HepG2 (cell line): ENCODE measurements around the gene CMKLR1. TPM values are rescaled to one million over a fixed set of nuclear protein-coding genes. Genes with fewer than 3 reads are reported as not detected.

Source experiments
- ATAC-seq: fragments of 200-7000 bp; cut with Tn5 transposase; 3 replicates; pipeline ENCODE4 v1.9.1; 2020; ENCODE audit warnings: mild to moderate bottlenecking, moderate library complexity
- BruUV-seq: library from RNA; stranded (reverse); fragments of 400-500 nt; replicated peaks from 2 replicates; lab custom pipeline; 2021; lab: Mats Ljungman, UMichigan
- CTCF ChIA-PET: fragments of 300-600 bp; formaldehyde crosslinking; extraction: SDS; loops from one replicate; lab custom pipeline; 2021; ENCODE audit warnings: low total read pairs, inconsistent platforms, low intra/inter-chr PET ratio; lab: Yijun Ruan, JAX
- POLR2A ChIA-PET: fragments of 350-600 bp; sonication (Branson Sonifier 250); formaldehyde crosslinking; loops from one replicate; lab custom pipeline; 2020; ENCODE audit warnings: antibody characterized with exemption, inconsistent platforms; lab: Yijun Ruan, JAX
- DNase-seq: peaks from one replicate; pipeline ENCODE4 v3.0.0-alpha.2; 2015; ENCODE audit warnings: low spot score
- FAIRE-seq: peaks from 3 replicates; lab custom pipeline; 2011; peaks lifted over from hg19 to GRCh38; lab: Jason Lieb, UNC
- H2AFZ ChIP-seq: one replicate; pipeline ENCODE4 v1.6.1; 2011; ENCODE audit warnings: low read length, inconsistent platforms
- H3K27ac ChIP-seq: fragments of 300-600 bp; 3 replicates; pipeline ENCODE4 v1.8.0; 2011; ENCODE audit warnings: mixed run types, mild to moderate bottlenecking, mixed read lengths, low read length, inconsistent platforms; ENCODE audit not compliant: insufficient read depth; ENCODE audit errors: extremely low read length
- H3K27me3 ChIP-seq, 2 experiments: fragments of 200-600 bp in 1 of 2; 2 replicates in 1 of 2; 3 replicates in 1 of 2; pipeline versions ENCODE4 v1.6.0 to v1.8.0; 2011; ENCODE audit warnings: low read length in 2 of 2, mild to moderate bottlenecking in 2 of 2, moderate library complexity in 2 of 2, inconsistent platforms in 1 of 2; ENCODE audit not compliant: insufficient read depth in 2 of 2, control insufficient read depth in 1 of 2
- H3K36me3 ChIP-seq, 2 experiments: fragments of 200-600 bp in 1 of 2; replicated peaks in 1 of 2; 2 replicates in 1 of 2; 3 replicates in 1 of 2; pipeline versions ENCODE4 v1.5.1 to v1.8.0; 2011; ENCODE audit warnings: low read length in 2 of 2, inconsistent platforms in 1 of 2; ENCODE audit not compliant: insufficient read depth in 2 of 2, control insufficient read depth in 1 of 2
- H3K4me1 ChIP-seq: 2 replicates; pipeline ENCODE4 v1.5.1; 2012; ENCODE audit warnings: low read length, inconsistent platforms; ENCODE audit not compliant: insufficient read depth
- H3K4me2 ChIP-seq: 2 replicates; pipeline ENCODE4 v1.6.0; 2011; ENCODE audit warnings: low read depth, low read length, inconsistent platforms
- H3K4me3 ChIP-seq, 3 experiments: fragments of 200-600 bp in 1 of 3; sonication (generic), shearing (Covaris generic) in 1 of 3; replicated peaks in 1 of 3; 2 replicates each; pipeline ENCODE4 v1.5.1; 2011 to 2016; ENCODE audit warnings: low read length in 3 of 3, inconsistent platforms in 2 of 3, low read depth in 2 of 3, mild to moderate bottlenecking in 2 of 3, control low read depth in 1 of 3, mixed read lengths in 1 of 3; ENCODE audit not compliant: insufficient read depth in 1 of 3
- H3K79me2 ChIP-seq: one replicate; pipeline ENCODE4 v1.6.1; 2011; ENCODE audit warnings: low read length, inconsistent platforms; ENCODE audit not compliant: insufficient read depth
- H3K9ac ChIP-seq: 2 replicates; pipeline ENCODE4 v1.6.0; 2011; ENCODE audit warnings: mild to moderate bottlenecking, low read depth, low read length, inconsistent platforms; ENCODE audit not compliant: insufficient read depth
- H3K9me3 ChIP-seq: 2 replicates; pipeline ENCODE4 v1.5.1; 2012; ENCODE audit warnings: mild to moderate bottlenecking, low read length
- H4K20me1 ChIP-seq: 2 replicates; pipeline ENCODE4 v1.6.0; 2011; ENCODE audit warnings: inconsistent platforms, mild to moderate bottlenecking, low read length, moderate library complexity; ENCODE audit not compliant: insufficient read depth
- CCAR2 ChIP-seq: fragments of 200-400 bp; formaldehyde crosslinking; optimal IDR thresholded peaks from 2 replicates; pipeline ENCODE3; 2018; ENCODE audit warnings: low read depth, mild to moderate bottlenecking, low read length, moderate library complexity
- HNF4G ChIP-seq, 2 experiments: sonication (generic) in 1 of 2; formaldehyde crosslinking in 1 of 2; IDR thresholded peaks; 2 replicates each; pipeline versions ENCODE4 v1.4.0 to v1.6.1; 2011 to 2020; ENCODE audit warnings: borderline replicate concordance in 2 of 2, low read depth in 2 of 2, mild to moderate bottlenecking in 2 of 2, low read length in 1 of 2, missing genetic modification reagents in 1 of 2, moderate library complexity in 1 of 2
- MBD4 ChIP-seq: IDR thresholded peaks from 2 replicates; pipeline ENCODE4 v1.6.1; 2012; ENCODE audit warnings: low read length, inconsistent platforms, borderline replicate concordance
- MIER2 ChIP-seq: IDR thresholded peaks from 2 replicates; pipeline ENCODE4 v1.6.1; 2016; ENCODE audit warnings: missing biosample characterization, missing genetic modification reagents
- ZBTB42 ChIP-seq: sonication (generic); formaldehyde crosslinking; IDR thresholded peaks from 2 replicates; pipeline ENCODE4 v1.5.0; 2020; ENCODE audit warnings: mild to moderate bottlenecking, missing genetic modification reagents
- ZNF230 ChIP-seq: sonication (generic); formaldehyde crosslinking; IDR thresholded peaks from 2 replicates; pipeline ENCODE4 v1.4.0; 2020; ENCODE audit warnings: mild to moderate bottlenecking, missing genetic modification reagents
- ZNF326 ChIP-seq: sonication (generic); formaldehyde crosslinking; IDR thresholded peaks from 2 replicates; pipeline ENCODE4 v1.4.0; 2020; ENCODE audit warnings: missing genetic modification reagents, borderline replicate concordance
- ZNF44 ChIP-seq: sonication (generic); formaldehyde crosslinking; IDR thresholded peaks from 2 replicates; pipeline ENCODE4 v1.5.1; 2020; ENCODE audit warnings: mild to moderate bottlenecking, missing genetic modification reagents
- ZNF7 ChIP-seq: IDR thresholded peaks from 2 replicates; pipeline ENCODE4 v1.6.1; 2016; ENCODE audit warnings: missing biosample characterization, missing genetic modification reagents
- ZNF737 ChIP-seq: sonication (generic); formaldehyde crosslinking; IDR thresholded peaks from 2 replicates; pipeline ENCODE4 v1.5.0; 2020; ENCODE audit warnings: missing genetic modification reagents, mild to moderate bottlenecking, borderline replicate concordance
- ZNF776 ChIP-seq: sonication (generic); formaldehyde crosslinking; IDR thresholded peaks from 2 replicates; pipeline ENCODE4 v1.4.0; 2020; ENCODE audit warnings: mild to moderate bottlenecking, missing genetic modification reagents
- WGBS: methylation state at CpG from one replicate; pipeline ENCODE4 v1.1.6; 2017; ENCODE audit warnings: low lambda C conversion rate; 5-methylcytosine and 5-hydroxymethylcytosine counted together
- in situ Hi-C: cut with HindIII; loops from 2 replicates; pipeline ENCODE4 v1.10.0; 2017; ENCODE audit warnings: low pct_unique_long_range_greater_than_20kb; ENCODE audit not compliant: extremely low pct_ligation_motif_present
- intact Hi-C: fragments of 100-400 bp; cut with micrococcal nuclease; formaldehyde crosslinking; loops from one replicate; pipeline ENCODE4 v1.10.0; 2022; ENCODE audit not compliant: unreplicated experiment
- polyA plus RNA-seq, 8 experiments: library from polyadenylated mRNA; depleted of rRNA in 3 of 8; stranded (reverse) in 7 of 8; unstranded in 1 of 8; fragments of >200 nt; fragmentation: Illumina TruSeq in 4 of 8; extraction: Trizol in 4 of 8; gene quantifications; 2 replicates each; pipeline versions ENCODE4 v1.2.1 to v1.2.3, GENCODE V29; 2011 to 2016; ENCODE audit warnings: low read depth in 4 of 8, missing spikeins in 1 of 8, mixed read lengths in 1 of 8; ENCODE audit not compliant: insufficient read depth in 1 of 8
- total RNA-seq, 5 experiments: library from RNA; depleted of rRNA; stranded (reverse); fragments of >200 nt; fragmentation: Illumina TruSeq; extraction: Trizol; gene quantifications; 2 replicates each; pipeline ENCODE4 v1.2.3, GENCODE V29; 2016; ENCODE audit warnings: low read depth in 1 of 5
- TF ChIP-seq, protein P1 (sequence below): IDR thresholded peaks from 2 replicates; pipeline ENCODE4 v1.6.1; 2018; ENCODE audit warnings: missing genetic modification reagents
- TF ChIP-seq, protein P2 (sequence below): sonication (generic); formaldehyde crosslinking; IDR thresholded peaks from 2 replicates; pipeline ENCODE4 v1.4.0; 2020; ENCODE audit warnings: missing genetic modification reagents
- TF ChIP-seq, protein P3 (sequence below): sonication (generic); formaldehyde crosslinking; IDR thresholded peaks from 2 replicates; pipeline ENCODE4 v1.9.0; 2021; ENCODE audit warnings: missing genetic modification reagents, borderline replicate concordance
- TF ChIP-seq, protein P4 (sequence below): sonication (generic); formaldehyde crosslinking; IDR thresholded peaks from 2 replicates; pipeline ENCODE4 v1.5.0; 2020; ENCODE audit warnings: mild to moderate bottlenecking, missing genetic modification reagents

CMKLR1 gene
- total and polyA plus RNA-seq, 2 of the 13 experiments (the other 11 are each of a cell fraction or from before 2014, with no cell fraction given): not detected

DNA sequence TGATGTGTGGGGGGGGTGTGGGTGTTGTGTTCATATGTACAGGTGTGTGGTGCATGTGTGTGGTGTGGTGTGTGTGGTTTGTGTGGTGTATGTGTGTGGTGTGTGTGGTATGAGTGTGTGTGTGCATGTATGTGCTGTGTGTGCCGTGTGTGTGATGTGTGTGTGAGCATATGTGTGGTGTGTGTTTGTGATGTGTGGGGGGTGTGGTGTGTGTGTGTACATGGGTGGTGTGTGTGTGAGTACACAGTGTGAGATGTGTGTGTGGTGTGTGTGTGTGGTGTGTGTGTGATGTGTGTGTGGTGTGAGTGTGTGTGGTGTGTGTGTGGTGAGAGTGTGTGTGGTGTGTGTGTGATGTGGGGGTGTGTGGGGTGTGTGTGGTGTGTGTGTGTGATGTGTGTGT, 24.5 kb upstream of the CMKLR1 start:
- no peaks in the 10 kb centered on the region for H3K79me2 ChIP-seq
- no peaks in the 10 kb centered on the region for H3K9me3 ChIP-seq
- no peaks in the 10 kb centered on the region for H3K4me1 ChIP-seq
- H3K4me2 ChIP-seq: no peak overlapping the region
- in situ Hi-C loops: no loop called here
- H3K4me3 ChIP-seq: no peak overlapping the region
- BruUV-seq: no TSS peak
- H3K27me3 ChIP-seq: peaks cover 0 to 10% of the 10 kb centered on the region in 2 experiments; a peak in 1 of 5 replicates
- intact Hi-C loops: no loop called here
- DNase-seq (no peak), ATAC-seq (no peak), FAIRE-seq (peak; percentile 54)
- no peak overlapping the region for H3K27ac ChIP-seq
- H3K9ac ChIP-seq: no peak overlapping the region
- no peaks in the 10 kb centered on the region for H3K36me3 ChIP-seq
- ChIA-PET POLR2A (no interaction called here), CTCF (no interaction called here)
- WGBS: 0% methylated on average over 1 of the region's 1 CpG
- no peak overlapping the region for H2AFZ ChIP-seq
- H4K20me1 ChIP-seq: no peaks in the 10 kb centered on the region
- TF ChIP-seq ZNF326 (no peak), MIER2 (no peak), ZBTB42 (CRISPR knock-in tag) (no peak), HNF4G (IDR thresholded peaks at IDR 0.05; ENCODE audit: borderline replicate concordance, low read depth, low read length) (no peak), HNF4G (CRISPR knock-in tag; IDR thresholded peaks at IDR 0.05; ENCODE audit: borderline replicate concordance, low read depth) (no peak), CCAR2 (no peak), ZNF7 (CRISPR knock-in tag) (no peak), ZNF44 (no peak), ZNF737 (no peak), ZNF776 (CRISPR knock-in tag) (no peak), MBD4 (no peak), ZNF230 (no peak)
- TF ChIP-seq, protein P1, sequence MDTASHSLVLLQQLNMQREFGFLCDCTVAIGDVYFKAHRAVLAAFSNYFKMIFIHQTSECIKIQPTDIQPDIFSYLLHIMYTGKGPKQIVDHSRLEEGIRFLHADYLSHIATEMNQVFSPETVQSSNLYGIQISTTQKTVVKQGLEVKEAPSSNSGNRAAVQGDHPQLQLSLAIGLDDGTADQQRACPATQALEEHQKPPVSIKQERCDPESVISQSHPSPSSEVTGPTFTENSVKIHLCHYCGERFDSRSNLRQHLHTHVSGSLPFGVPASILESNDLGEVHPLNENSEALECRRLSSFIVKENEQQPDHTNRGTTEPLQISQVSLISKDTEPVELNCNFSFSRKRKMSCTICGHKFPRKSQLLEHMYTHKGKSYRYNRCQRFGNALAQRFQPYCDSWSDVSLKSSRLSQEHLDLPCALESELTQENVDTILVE: no peak
- TF ChIP-seq, protein P2, sequence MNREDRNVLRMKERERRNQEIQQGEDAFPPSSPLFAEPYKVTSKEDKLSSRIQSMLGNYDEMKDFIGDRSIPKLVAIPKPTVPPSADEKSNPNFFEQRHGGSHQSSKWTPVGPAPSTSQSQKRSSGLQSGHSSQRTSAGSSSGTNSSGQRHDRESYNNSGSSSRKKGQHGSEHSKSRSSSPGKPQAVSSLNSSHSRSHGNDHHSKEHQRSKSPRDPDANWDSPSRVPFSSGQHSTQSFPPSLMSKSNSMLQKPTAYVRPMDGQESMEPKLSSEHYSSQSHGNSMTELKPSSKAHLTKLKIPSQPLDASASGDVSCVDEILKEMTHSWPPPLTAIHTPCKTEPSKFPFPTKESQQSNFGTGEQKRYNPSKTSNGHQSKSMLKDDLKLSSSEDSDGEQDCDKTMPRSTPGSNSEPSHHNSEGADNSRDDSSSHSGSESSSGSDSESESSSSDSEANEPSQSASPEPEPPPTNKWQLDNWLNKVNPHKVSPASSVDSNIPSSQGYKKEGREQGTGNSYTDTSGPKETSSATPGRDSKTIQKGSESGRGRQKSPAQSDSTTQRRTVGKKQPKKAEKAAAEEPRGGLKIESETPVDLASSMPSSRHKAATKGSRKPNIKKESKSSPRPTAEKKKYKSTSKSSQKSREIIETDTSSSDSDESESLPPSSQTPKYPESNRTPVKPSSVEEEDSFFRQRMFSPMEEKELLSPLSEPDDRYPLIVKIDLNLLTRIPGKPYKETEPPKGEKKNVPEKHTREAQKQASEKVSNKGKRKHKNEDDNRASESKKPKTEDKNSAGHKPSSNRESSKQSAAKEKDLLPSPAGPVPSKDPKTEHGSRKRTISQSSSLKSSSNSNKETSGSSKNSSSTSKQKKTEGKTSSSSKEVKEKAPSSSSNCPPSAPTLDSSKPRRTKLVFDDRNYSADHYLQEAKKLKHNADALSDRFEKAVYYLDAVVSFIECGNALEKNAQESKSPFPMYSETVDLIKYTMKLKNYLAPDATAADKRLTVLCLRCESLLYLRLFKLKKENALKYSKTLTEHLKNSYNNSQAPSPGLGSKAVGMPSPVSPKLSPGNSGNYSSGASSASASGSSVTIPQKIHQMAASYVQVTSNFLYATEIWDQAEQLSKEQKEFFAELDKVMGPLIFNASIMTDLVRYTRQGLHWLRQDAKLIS (CRISPR knock-in tag): no peak
- TF ChIP-seq, protein P3, sequence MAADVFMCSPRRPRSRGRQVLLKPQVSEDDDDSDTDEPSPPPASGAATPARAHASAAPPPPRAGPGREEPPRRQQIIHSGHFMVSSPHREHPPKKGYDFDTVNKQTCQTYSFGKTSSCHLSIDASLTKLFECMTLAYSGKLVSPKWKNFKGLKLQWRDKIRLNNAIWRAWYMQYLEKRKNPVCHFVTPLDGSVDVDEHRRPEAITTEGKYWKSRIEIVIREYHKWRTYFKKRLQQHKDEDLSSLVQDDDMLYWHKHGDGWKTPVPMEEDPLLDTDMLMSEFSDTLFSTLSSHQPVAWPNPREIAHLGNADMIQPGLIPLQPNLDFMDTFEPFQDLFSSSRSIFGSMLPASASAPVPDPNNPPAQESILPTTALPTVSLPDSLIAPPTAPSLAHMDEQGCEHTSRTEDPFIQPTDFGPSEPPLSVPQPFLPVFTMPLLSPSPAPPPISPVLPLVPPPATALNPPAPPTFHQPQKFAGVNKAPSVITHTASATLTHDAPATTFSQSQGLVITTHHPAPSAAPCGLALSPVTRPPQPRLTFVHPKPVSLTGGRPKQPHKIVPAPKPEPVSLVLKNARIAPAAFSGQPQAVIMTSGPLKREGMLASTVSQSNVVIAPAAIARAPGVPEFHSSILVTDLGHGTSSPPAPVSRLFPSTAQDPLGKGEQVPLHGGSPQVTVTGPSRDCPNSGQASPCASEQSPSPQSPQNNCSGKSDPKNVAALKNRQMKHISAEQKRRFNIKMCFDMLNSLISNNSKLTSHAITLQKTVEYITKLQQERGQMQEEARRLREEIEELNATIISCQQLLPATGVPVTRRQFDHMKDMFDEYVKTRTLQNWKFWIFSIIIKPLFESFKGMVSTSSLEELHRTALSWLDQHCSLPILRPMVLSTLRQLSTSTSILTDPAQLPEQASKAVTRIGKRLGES (CRISPR knock-in tag): no peak
- TF ChIP-seq, protein P4, sequence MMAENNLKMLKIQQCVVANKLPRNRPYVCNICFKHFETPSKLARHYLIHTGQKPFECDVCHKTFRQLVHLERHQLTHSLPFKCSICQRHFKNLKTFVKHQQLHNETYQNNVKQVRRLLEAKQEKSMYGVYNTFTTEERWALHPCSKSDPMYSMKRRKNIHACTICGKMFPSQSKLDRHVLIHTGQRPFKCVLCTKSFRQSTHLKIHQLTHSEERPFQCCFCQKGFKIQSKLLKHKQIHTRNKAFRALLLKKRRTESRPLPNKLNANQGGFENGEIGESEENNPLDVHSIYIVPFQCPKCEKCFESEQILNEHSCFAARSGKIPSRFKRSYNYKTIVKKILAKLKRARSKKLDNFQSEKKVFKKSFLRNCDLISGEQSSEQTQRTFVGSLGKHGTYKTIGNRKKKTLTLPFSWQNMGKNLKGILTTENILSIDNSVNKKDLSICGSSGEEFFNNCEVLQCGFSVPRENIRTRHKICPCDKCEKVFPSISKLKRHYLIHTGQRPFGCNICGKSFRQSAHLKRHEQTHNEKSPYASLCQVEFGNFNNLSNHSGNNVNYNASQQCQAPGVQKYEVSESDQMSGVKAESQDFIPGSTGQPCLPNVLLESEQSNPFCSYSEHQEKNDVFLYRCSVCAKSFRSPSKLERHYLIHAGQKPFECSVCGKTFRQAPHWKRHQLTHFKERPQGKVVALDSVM: no peak
